Ectodermal cell (in vitro differentiated cells): ENCODE measurements around the gene ST3GAL5.
"Not testable (repeated sequence)": the region's sequence is repeated elsewhere in the genome, so short reads cannot be mapped to it uniquely, and the experiment has no call there.

Experiments
- H3K27ac ChIP-seq: 2 replicates; pipeline ENCODE4 v1.7.0; 2013; ENCODE audit warnings: mild to moderate bottlenecking, low read depth, low read length; ENCODE audit not compliant: insufficient read depth, poor library complexity, severe bottlenecking
- H3K27me3 ChIP-seq: 2 replicates; pipeline ENCODE4 v1.7.0; 2013; ENCODE audit warnings: mild to moderate bottlenecking, low read length; ENCODE audit not compliant: insufficient read depth, control insufficient read depth, poor library complexity, severe bottlenecking
- H3K36me3 ChIP-seq: one replicate; pipeline ENCODE4 v1.7.0; 2013; ENCODE audit warnings: low read length; ENCODE audit not compliant: control insufficient read depth, insufficient read depth
- H3K4me1 ChIP-seq: one replicate; pipeline ENCODE4 v1.7.0; 2013; ENCODE audit warnings: low read length; ENCODE audit not compliant: control insufficient read depth, insufficient read depth
- H3K4me3 ChIP-seq: 2 replicates; pipeline ENCODE4 v1.7.0; 2013; ENCODE audit warnings: low read depth, low read length, control low read depth; ENCODE audit not compliant: insufficient read depth
- H3K9me3 ChIP-seq: 2 replicates; pipeline ENCODE4 v1.7.0; 2013; ENCODE audit warnings: mild to moderate bottlenecking, low read length, moderate library complexity; ENCODE audit not compliant: control insufficient read depth
- WGBS, 2 experiments: methylation state at CpG; one replicate each; pipeline ENCODE4 v1.1.7; 2013; ENCODE audit warnings: missing lambda C conversion rate in 2 of 2; 5-methylcytosine and 5-hydroxymethylcytosine counted together

The ST3GAL5 gene

DNA sequence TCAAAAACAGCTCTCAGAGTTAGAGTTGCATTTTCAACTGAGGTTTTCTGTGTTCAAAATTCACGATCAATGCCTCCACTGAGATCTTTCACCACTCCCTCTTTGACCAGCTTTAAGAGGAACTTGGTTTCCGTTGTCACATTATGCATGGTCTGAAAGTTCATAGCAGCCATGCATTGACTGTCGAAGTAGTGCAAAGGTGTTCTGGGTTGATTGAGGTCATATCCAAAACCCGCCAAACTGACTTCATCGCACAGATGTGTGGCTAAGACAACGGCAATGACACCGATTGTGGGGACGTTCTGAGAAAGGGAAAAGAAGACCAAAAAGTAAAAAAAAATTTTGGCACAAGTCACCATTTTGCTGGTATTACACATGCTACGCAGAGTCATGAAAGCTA, 48.7 kb downstream of the ST3GAL5 start:
- H3K27me3 ChIP-seq = no peaks in the 10 kb centered on the region
- H3K36me3 ChIP-seq = no peaks in the 10 kb centered on the region
- no peak overlapping the region for H3K27ac ChIP-seq
- H3K9me3 ChIP-seq = no peaks in the 10 kb centered on the region
- no peaks in the 10 kb centered on the region for H3K4me1 ChIP-seq
- H3K4me3 ChIP-seq = no peak overlapping the region
- 95% methylated on average over 9 of the region's 9 CpGs for WGBS, 2 experiments

DNA sequence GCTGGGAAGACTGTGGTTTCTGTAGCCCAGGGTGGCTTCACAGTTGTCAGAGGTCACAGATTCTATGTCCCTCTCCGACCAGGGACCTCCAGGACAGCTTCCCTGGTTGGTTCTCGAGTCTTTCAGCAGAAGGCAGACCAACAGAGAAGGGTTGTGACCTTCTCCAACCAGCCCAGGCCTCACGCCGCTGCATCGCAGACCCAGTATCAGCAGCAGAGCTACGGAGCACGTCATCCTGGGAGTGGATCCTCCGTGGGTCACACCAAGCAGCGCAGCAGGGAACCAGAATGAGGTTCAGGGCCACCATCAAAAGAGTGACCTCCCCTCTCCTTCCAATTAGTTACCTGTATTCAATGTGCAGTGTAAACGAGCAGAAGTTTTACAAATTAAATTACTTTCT, 49.3 kb downstream of the ST3GAL5 start:
- Histone ChIP-seq H3K27ac (no peak overlapping the region), H3K27me3 (no peaks in the 10 kb centered on the region), H3K9me3 (no peaks in the 10 kb centered on the region), H3K4me3 (no peak overlapping the region), H3K36me3 (no peaks in the 10 kb centered on the region), H3K4me1 (no peaks in the 10 kb centered on the region)
- WGBS, 2 experiments = 94 to 95% methylated on average over 10 of the region's 10 CpGs

DNA sequence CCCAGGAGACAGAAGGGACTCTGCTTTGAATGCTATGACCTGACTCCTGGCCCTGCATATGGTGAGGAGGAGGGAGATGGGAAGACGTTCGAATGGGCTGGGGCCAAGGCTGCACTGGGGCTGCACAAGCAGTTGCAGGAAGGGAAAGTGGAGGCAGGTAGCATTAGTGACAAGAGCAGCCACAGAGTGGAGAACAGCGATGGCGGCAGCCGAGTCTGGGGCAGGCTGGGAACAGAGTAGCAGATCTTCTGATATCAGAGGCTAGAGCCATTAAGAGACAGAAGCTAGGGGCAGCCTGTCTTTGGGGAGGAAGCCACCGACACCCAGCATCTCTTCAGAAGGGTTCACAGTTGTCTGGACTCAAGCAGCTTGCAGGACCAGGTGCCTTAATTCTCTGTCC, 50.1 kb downstream of the ST3GAL5 start:
- no peaks in the 10 kb centered on the region for H3K4me1 ChIP-seq
- H3K4me3 ChIP-seq = no peak overlapping the region
- WGBS, 2 experiments = 96% methylated on average over 6 of the region's 6 CpGs
- no peaks in the 10 kb centered on the region for H3K27me3 ChIP-seq
- no peaks in the 10 kb centered on the region for H3K36me3 ChIP-seq
- H3K9me3 ChIP-seq = no peaks in the 10 kb centered on the region
- H3K27ac ChIP-seq = no peak overlapping the region

DNA sequence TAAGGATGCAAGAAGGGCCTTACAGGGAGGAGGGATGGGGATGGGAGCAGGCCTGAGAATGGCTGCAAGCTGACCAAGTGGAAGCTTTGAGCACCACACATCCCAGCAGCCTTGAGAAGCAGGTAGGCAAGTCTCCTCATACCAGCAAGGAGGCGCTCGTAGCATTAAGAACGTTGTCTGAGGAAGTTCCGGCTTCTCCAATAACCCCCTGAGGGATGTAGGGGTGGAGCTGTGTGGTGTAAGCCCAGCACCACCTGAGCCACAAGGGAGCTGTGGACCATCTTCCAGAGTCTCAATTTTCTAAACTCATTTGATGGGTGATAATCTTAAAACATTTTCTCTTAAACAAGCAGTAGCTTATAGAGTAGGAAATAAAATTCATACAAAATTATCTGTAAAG, 50.6 kb downstream of the ST3GAL5 start:
- Histone ChIP-seq H3K4me1 (no peaks in the 10 kb centered on the region), H3K27ac (no peak overlapping the region), H3K27me3 (no peaks in the 10 kb centered on the region), H3K36me3 (no peaks in the 10 kb centered on the region), H3K4me3 (no peak overlapping the region), H3K9me3 (no peaks in the 10 kb centered on the region)
- 73 to 74% methylated on average over 4 of the region's 4 CpGs for WGBS, 2 experiments

DNA sequence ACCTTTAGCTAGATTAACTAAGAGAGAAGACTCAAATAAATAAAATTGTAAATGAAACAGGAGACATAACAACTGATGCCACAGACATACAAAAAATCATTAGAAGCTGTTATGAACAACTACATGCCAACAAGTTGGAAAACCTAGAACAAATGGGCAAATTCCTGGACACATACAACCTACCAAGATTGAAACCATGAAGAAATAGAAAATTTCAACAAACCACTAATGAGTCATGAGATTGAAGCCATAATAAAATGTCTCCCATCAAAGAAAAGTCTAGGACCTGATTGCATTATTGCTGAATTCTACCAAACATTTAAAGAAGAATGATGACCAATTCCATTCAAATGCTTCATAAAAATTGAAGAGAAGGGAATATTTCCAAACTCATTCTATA, 54.3 kb downstream of the ST3GAL5 start:
- Histone ChIP-seq H3K27me3 (no peaks in the 10 kb centered on the region), H3K9me3 (no peaks in the 10 kb centered on the region), H3K36me3 (no peaks in the 10 kb centered on the region), H3K4me3 (no peak overlapping the region), H3K27ac (no peak overlapping the region), H3K4me1 (no peaks in the 10 kb centered on the region)

DNA sequence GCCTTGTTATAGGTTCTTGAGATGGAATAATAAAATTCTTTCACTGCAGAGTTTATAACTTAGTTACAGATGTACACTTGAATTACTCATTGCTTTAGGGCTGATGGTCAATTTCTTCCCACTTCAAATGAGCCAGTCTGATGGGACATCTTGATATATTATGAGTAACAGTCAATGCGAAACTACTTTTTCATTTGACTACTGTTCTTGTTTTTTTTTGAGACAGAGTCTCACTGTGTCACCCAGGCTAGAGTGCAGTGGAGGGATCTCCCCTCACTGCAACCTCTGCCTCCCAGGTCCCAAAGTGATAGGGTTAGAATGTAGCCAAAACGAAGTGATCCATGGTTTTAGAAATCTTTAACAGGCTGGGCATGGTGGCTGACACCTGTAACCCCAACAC, 57.1 kb downstream of the ST3GAL5 start:
- no peaks in the 10 kb centered on the region for H3K9me3 ChIP-seq
- no peaks in the 10 kb centered on the region for H3K27me3 ChIP-seq
- H3K4me3 ChIP-seq = no peak overlapping the region
- WGBS, 2 experiments = 87 to 95% methylated on average over 2 of the region's 2 CpGs
- H3K27ac ChIP-seq = no peak overlapping the region
- H3K4me1 ChIP-seq = no peaks in the 10 kb centered on the region
- H3K36me3 ChIP-seq = no peaks in the 10 kb centered on the region

DNA sequence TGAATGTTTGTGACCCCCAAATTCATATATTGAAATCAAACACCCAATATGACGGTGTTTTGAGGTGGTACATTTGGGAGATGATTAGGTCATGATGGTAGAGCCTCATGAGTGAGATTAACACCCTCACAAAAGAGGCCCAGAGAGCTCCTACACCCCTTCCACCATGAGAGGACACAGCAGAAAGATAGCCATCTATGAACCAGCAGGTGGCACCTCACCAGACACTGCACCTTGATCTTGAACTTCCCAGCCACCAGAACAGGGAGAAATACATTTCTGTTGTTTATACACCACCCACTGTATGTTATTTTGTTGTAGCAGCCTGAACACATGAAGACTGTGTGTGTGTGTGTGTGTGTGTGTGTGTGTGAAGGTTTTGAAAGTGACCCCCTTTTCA, 58.1 kb downstream of the ST3GAL5 start:
- Histone ChIP-seq H3K4me1 (no peaks in the 10 kb centered on the region), H3K9me3 (no peaks in the 10 kb centered on the region), H3K27me3 (no peaks in the 10 kb centered on the region), H3K4me3 (no peak overlapping the region), H3K36me3 (no peaks in the 10 kb centered on the region), H3K27ac (no peak overlapping the region)
- no CpG with 5 or more reads among the region's 1 CpG for WGBS, 2 experiments

DNA sequence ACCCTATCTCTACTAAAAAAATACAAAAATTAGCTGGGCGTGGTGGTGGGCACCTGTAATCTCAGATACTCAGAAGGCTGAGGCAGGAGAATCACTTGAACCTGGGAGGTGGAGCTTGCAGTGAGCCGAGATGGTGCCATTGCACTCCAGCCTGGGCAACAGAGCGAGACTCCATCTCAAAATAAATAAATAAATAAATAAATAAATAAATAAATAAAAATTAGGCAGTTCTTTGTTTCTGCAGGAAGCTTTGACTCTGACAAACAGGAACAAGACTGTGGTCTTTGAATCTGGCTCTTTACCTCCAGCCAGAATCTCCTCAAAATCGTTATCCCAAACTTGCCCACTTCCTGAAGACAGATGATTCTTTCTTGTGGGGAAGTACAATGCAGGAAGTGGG, 59.4 kb downstream of the ST3GAL5 start:
- not testable (repeated sequence) for H3K27me3 ChIP-seq, H3K4me1 ChIP-seq, H3K27ac ChIP-seq, H3K4me3 ChIP-seq, H3K9me3 ChIP-seq, H3K36me3 ChIP-seq
- WGBS, 2 experiments = 91 to 92% methylated on average over 3 of the region's 4 CpGs

DNA sequence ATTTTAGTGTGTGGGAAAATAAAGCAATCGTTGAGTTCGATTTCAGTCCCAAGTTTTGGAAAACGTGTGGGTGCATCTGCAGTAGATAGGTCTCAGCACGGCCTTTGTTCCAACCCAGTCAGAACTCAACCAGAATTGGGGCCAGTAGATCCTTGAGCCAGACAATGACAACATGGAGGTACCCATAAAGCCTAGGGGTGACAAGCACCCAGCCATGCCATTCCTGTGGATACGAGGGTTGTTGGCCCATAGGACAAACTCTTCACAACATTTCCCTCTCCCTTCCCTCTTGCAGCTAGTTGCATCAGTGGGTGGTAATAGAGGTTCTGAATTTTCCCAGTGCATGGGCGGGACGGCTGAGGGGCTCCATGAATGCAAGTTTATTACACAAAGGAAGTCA, 60.1 kb downstream of the ST3GAL5 start:
- Histone ChIP-seq H3K27me3 (no peaks in the 10 kb centered on the region), H3K9me3 (no peaks in the 10 kb centered on the region), H3K27ac (no peak overlapping the region), H3K4me1 (no peaks in the 10 kb centered on the region), H3K36me3 (no peaks in the 10 kb centered on the region), H3K4me3 (no peak overlapping the region)
- 95 to 98% methylated on average over 5 to 6 of the region's 7 CpGs for WGBS, 2 experiments

DNA sequence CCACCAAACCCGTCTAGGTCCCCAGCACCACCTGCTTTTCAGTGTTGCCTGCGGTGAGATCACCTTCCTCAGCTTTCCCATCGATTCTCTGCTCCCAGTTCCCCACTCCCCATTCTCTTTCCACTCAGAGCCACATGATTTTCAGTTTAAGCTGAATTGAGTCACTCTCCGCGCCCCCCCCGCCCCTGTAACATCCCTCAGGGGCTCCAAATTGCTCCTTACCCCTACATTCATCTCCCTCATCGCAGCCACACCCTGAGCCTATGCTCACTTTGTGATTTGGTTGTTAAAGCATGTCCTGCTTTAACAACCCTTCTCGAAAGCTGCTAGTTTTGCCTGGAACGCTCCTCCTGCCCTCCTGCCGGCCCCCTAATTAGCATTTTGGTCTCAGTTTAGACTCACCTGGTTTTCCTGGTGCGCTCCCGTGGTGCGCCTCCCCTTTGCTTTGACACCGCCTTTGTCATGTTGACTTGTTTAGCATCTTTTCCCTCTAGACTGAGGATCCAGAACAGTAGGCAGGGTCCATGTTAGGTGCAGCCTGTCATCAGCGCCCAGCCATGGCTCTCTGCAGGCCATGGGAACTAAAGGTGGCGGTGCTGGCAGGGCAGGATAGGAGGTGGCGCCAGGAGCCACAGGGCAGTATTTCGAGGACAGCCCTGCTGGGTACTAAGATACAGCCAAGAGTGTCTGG, 60.8 kb downstream of the ST3GAL5 start:
- Histone ChIP-seq H3K4me1 (no peaks in the 10 kb centered on the region), H3K4me3 (no peak overlapping the region), H3K27ac (no peak overlapping the region), H3K27me3 (no peaks in the 10 kb centered on the region), H3K9me3 (no peaks in the 10 kb centered on the region), H3K36me3 (no peaks in the 10 kb centered on the region)
- WGBS, 2 experiments = 82 to 85% methylated on average over 18 of the region's 18 CpGs
